HCT116 (cell line): ENCODE measurements around the gene SORL1. TPM values are rescaled to one million over a fixed set of nuclear protein-coding genes. Genes with fewer than 3 reads are reported as not detected.
A peak's percentile ranks its signal among the peaks of the same experiment; 100 is the strongest.

Experiments used
- ATAC-seq: fragments of 200-7000 bp; cut with Tn5 transposase; 2 replicates; pipeline ENCODE4 v1.9.1; 2020; ENCODE audit warnings: mild to moderate bottlenecking, moderate library complexity
- BruUV-seq: library from RNA; stranded (reverse); fragments of 400-500 nt; replicated peaks from 2 replicates; lab custom pipeline; 2021; lab: Mats Ljungman, UMichigan
- CTCF ChIA-PET: fragments of 300-600 bp; sonication (Branson Sonifier 250); formaldehyde crosslinking; loops from one replicate; lab custom pipeline; 2021; ENCODE audit warnings: antibody characterized with exemption; lab: Charles Lee
- POLR2A ChIA-PET: fragments of 300-600, 350-600 bp; sonication (Branson Sonifier 250); formaldehyde crosslinking; loops from one replicate; lab custom pipeline; 2021; ENCODE audit warnings: antibody characterized with exemption; lab: Charles Lee
- RAD21 ChIA-PET, 2 experiments: fragments of 300-600 bp; sonication (Branson Sonifier 250); formaldehyde crosslinking; loops; one replicate each; lab custom pipeline; 2023; ENCODE audit warnings: low total read pairs in 2 of 2; ENCODE audit not compliant: uncharacterized antibody in 2 of 2, unreplicated experiment in 2 of 2, low non-redundant PET in 1 of 2; lab: Charles Lee
- DNase-seq: peaks from one replicate; pipeline ENCODE4 v3.0.0-alpha.2; 2010; ENCODE audit warnings: low read depth, low spot score
- H2AFZ ChIP-seq: fragments of 200-600 bp; shearing (Covaris generic), sonication (generic); 2 replicates; pipeline ENCODE4 v1.6.1; 2017; ENCODE audit warnings: low read depth, mixed run types, mixed read lengths, antibody characterized with exemption, low read length; ENCODE audit not compliant: poor library complexity, severe bottlenecking
- H3K27ac ChIP-seq: 2 replicates; pipeline ENCODE4 v1.5.1; 2012; ENCODE audit warnings: low read depth, low read length
- H3K27me3 ChIP-seq: fragments of 200-600 bp; sonication (generic); 2 replicates; pipeline ENCODE4 v1.6.1; 2016; ENCODE audit warnings: mixed run types, low read length, mixed read lengths; ENCODE audit not compliant: insufficient read depth
- H3K36me3 ChIP-seq, 2 experiments: fragments of 200-500 bp in 1 of 2; fragments of 200-600 bp in 1 of 2; sonication (Bioruptor generic) in 1 of 2; sonication (generic) in 1 of 2; 2 replicates each; pipeline versions ENCODE4 v1.5.1 to v1.6.1; 2014 to 2016; ENCODE audit warnings: low read length in 2 of 2, inconsistent platforms in 1 of 2, mixed read lengths in 1 of 2, mixed run types in 1 of 2; ENCODE audit not compliant: insufficient read depth in 2 of 2, control insufficient read depth in 1 of 2
- H3K4me1 ChIP-seq, 2 experiments: fragments of 200-600 bp in 1 of 2; sonication (generic) in 1 of 2; 2 replicates each; pipeline versions ENCODE4 v1.5.1 to v1.6.1; 2012 to 2017; ENCODE audit warnings: low read length in 2 of 2, inconsistent platforms in 1 of 2, mild to moderate bottlenecking in 1 of 2, mixed read lengths in 1 of 2, mixed run types in 1 of 2, moderate library complexity in 1 of 2; ENCODE audit not compliant: insufficient read depth in 2 of 2, control insufficient read depth in 1 of 2
- H3K4me2 ChIP-seq: fragments of 200-600 bp; sonication (generic); 2 replicates; pipeline ENCODE4 v1.6.1; 2017; ENCODE audit warnings: mixed run types, low read length, mixed read lengths
- H3K4me3 ChIP-seq, 2 experiments: fragments of 200-600 bp in 1 of 2; sonication (generic) in 1 of 2; replicated peaks in 1 of 2; 2 replicates each; pipeline ENCODE4 v1.5.1; 2011 to 2016; ENCODE audit warnings: low read length in 2 of 2, control low read depth in 1 of 2, low read depth in 1 of 2, mild to moderate bottlenecking in 1 of 2, mixed read lengths in 1 of 2, mixed run types in 1 of 2
- H3K79me2 ChIP-seq: fragments of 200-600 bp; sonication (generic); 2 replicates; pipeline ENCODE4 v1.6.1; 2017; ENCODE audit warnings: mild to moderate bottlenecking, mixed run types, low read length, moderate library complexity, mixed read lengths; ENCODE audit not compliant: insufficient read depth
- H3K9ac ChIP-seq: fragments of 200-600 bp; sonication (generic); 2 replicates; pipeline ENCODE4 v1.6.1; 2016; ENCODE audit warnings: low read length, mixed read lengths
- H3K9me2 ChIP-seq: fragments of 200-600 bp; sonication (generic), shearing (Covaris generic); 2 replicates; pipeline ENCODE4 v1.6.1; 2017; ENCODE audit warnings: mixed run types, mild to moderate bottlenecking, moderate library complexity; ENCODE audit not compliant: insufficient read depth
- H3K9me3 ChIP-seq, 2 experiments: fragments of 200-500 bp in 1 of 2; fragments of 200-600 bp in 1 of 2; sonication (Bioruptor generic) in 1 of 2; sonication (generic) in 1 of 2; 2 replicates each; pipeline ENCODE4 v1.6.1; 2014 to 2017; ENCODE audit warnings: low read length in 2 of 2, mixed read lengths in 2 of 2, inconsistent platforms in 1 of 2, low read depth in 1 of 2, mild to moderate bottlenecking in 1 of 2, mixed run types in 1 of 2, moderate library complexity in 1 of 2; ENCODE audit not compliant: control insufficient read depth in 1 of 2, insufficient read depth in 1 of 2
- H4K20me1 ChIP-seq: fragments of 200-600 bp; sonication (generic), shearing (Covaris generic); 2 replicates; pipeline ENCODE4 v1.6.1; 2017; ENCODE audit warnings: mixed run types, mild to moderate bottlenecking, moderate library complexity; ENCODE audit not compliant: insufficient read depth
- ATF3 ChIP-seq: IDR thresholded peaks from 2 replicates; pipeline ENCODE4 v1.6.1; 2012
- CBX3 ChIP-seq: IDR thresholded peaks from 2 replicates; pipeline ENCODE4 v1.6.1; 2012; ENCODE audit warnings: low read depth
- CEBPB ChIP-seq: IDR thresholded peaks from 2 replicates; pipeline ENCODE4 v1.6.1; 2012; ENCODE audit warnings: low read depth
- CTCF ChIP-seq, 3 experiments: fragments of 200-600 bp in 1 of 3; sonication (generic) in 1 of 3; IDR thresholded peaks in 2 of 3; conservative IDR thresholded peaks in 1 of 3; 2 replicates each; pipeline ENCODE4 v1.5.1; 2012 to 2017; ENCODE audit warnings: low read depth in 2 of 3, low read length in 2 of 3, antibody characterized with exemption in 1 of 3, borderline replicate concordance in 1 of 3, control low read depth in 1 of 3, mild to moderate bottlenecking in 1 of 3, mixed read lengths in 1 of 3, mixed run types in 1 of 3, moderate library complexity in 1 of 3; ENCODE audit not compliant: insufficient read depth in 1 of 3
- EGR1 ChIP-seq: IDR thresholded peaks from 2 replicates; pipeline ENCODE4 v1.6.1; 2012; ENCODE audit warnings: low read depth
- ELF1 ChIP-seq: IDR thresholded peaks from 2 replicates; pipeline ENCODE4 v1.6.1; 2012; ENCODE audit warnings: low read depth, borderline replicate concordance
- EZH2phosphoT487 ChIP-seq: fragments of 200-600 bp; IDR thresholded peaks from 2 replicates; pipeline ENCODE4 v1.6.1; 2018; ENCODE audit warnings: antibody characterized with exemption, borderline replicate concordance
- FOSL1 ChIP-seq: IDR thresholded peaks from 2 replicates; pipeline ENCODE4 v1.6.1; 2012; ENCODE audit warnings: low read depth
- JUND ChIP-seq: IDR thresholded peaks from 2 replicates; pipeline ENCODE4 v1.6.1; 2012
- MAX ChIP-seq: IDR thresholded peaks from 2 replicates; pipeline ENCODE4 v1.6.1; 2012
- RAD21 ChIP-seq: IDR thresholded peaks from 2 replicates; pipeline ENCODE4 v1.6.1; 2012; ENCODE audit warnings: low read depth, mild to moderate bottlenecking
- SP1 ChIP-seq: IDR thresholded peaks from 2 replicates; pipeline ENCODE4 v1.6.1; 2012; ENCODE audit warnings: low read depth
- YY1 ChIP-seq: IDR thresholded peaks from 2 replicates; pipeline ENCODE4 v1.6.1; 2011; ENCODE audit warnings: low read length, low read depth, moderate library complexity, mild to moderate bottlenecking; ENCODE audit not compliant: insufficient replicate concordance; ENCODE audit errors: extremely low read depth
- ZFX ChIP-seq: fragments of 450-650 bp; IDR thresholded peaks from 2 replicates; pipeline ENCODE4 v1.6.1; 2017
- intact Hi-C: fragments of 100-400 bp; cut with micrococcal nuclease; formaldehyde crosslinking; loops from 2 replicates; pipeline ENCODE4 v1.10.0; 2022
- total RNA-seq: library from RNA; stranded (reverse); gene quantifications from one replicate; pipeline ENCODE4 v1.2.1, GENCODE V29; 2021; ENCODE audit not compliant: unreplicated experiment
- TF ChIP-seq, protein P1 (sequence below): IDR thresholded peaks from 2 replicates; pipeline ENCODE4 v1.6.1; 2012; ENCODE audit warnings: low read depth
- TF ChIP-seq, protein P2 (sequence below): IDR thresholded peaks from 2 replicates; pipeline ENCODE4 v1.6.1; 2011; ENCODE audit warnings: mild to moderate bottlenecking, low read length, moderate library complexity; ENCODE audit not compliant: insufficient replicate concordance; ENCODE audit errors: extremely low read depth

Gene SORL1
- total RNA-seq, 1 experiment from 2014 or later = 17.4 TPM

GRCh38 chr11:121467471-121467870 is 15.4 kb downstream of the SORL1 start:
- Histone ChIP-seq H4K20me1 (no peaks in the 10 kb centered on the region), H3K27ac (peak overlapping the region; percentile 78), H2AFZ (no peak overlapping the region), H3K9me2 (no peaks in the 10 kb centered on the region), H3K27me3 (no peaks in the 10 kb centered on the region), H3K9ac (peak overlapping the region; percentile 57), H3K4me2 (peak overlapping the region; percentile 66), H3K36me3 (no peaks in the 10 kb centered on the region), H3K9me3 (no peaks in the 10 kb centered on the region), H3K79me2 (no peaks in the 10 kb centered on the region), H3K4me3 (peak overlapping the region; percentile 31 to 51), H3K4me1 (peaks cover 48 to 56% of the 10 kb centered on the region in 2 experiments)
- ATAC-seq (no peak), DNase-seq (no peak)
- ChIA-PET CTCF (no interaction called here), RAD21 (no interaction called here), POLR2A (interaction anchor here (0.7 to 2.0 kb wide), 4 partner anchors 11 to 24 kb away, joined by 3 to 8 read pairs (median 4); partner anchors contain the start of gene SORL1-AS1)
- TF ChIP-seq EZH2phosphoT487 (no peak), YY1 (no peak), EGR1 (no peak), ELF1 (no peak), SP1 (no peak), ATF3 (no peak), CEBPB (no peak), ZFX (no peak), RAD21 (no peak), JUND (no peak), CTCF (IDR thresholded peaks at IDR 0.05 in 2 of 3, conservative IDR thresholded peaks at IDR 0.05 in 1 of 3; ENCODE audit: borderline replicate concordance in 1 of 3, insufficient read depth in 1 of 3, low read depth in 2 of 3, low read length in 2 of 3) (no peak), MAX (no peak), FOSL1 (no peak), CBX3 (no peak)
- TF ChIP-seq, protein P1, sequence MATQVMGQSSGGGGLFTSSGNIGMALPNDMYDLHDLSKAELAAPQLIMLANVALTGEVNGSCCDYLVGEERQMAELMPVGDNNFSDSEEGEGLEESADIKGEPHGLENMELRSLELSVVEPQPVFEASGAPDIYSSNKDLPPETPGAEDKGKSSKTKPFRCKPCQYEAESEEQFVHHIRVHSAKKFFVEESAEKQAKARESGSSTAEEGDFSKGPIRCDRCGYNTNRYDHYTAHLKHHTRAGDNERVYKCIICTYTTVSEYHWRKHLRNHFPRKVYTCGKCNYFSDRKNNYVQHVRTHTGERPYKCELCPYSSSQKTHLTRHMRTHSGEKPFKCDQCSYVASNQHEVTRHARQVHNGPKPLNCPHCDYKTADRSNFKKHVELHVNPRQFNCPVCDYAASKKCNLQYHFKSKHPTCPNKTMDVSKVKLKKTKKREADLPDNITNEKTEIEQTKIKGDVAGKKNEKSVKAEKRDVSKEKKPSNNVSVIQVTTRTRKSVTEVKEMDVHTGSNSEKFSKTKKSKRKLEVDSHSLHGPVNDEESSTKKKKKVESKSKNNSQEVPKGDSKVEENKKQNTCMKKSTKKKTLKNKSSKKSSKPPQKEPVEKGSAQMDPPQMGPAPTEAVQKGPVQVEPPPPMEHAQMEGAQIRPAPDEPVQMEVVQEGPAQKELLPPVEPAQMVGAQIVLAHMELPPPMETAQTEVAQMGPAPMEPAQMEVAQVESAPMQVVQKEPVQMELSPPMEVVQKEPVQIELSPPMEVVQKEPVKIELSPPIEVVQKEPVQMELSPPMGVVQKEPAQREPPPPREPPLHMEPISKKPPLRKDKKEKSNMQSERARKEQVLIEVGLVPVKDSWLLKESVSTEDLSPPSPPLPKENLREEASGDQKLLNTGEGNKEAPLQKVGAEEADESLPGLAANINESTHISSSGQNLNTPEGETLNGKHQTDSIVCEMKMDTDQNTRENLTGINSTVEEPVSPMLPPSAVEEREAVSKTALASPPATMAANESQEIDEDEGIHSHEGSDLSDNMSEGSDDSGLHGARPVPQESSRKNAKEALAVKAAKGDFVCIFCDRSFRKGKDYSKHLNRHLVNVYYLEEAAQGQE = no peak
- TF ChIP-seq, protein P2, sequence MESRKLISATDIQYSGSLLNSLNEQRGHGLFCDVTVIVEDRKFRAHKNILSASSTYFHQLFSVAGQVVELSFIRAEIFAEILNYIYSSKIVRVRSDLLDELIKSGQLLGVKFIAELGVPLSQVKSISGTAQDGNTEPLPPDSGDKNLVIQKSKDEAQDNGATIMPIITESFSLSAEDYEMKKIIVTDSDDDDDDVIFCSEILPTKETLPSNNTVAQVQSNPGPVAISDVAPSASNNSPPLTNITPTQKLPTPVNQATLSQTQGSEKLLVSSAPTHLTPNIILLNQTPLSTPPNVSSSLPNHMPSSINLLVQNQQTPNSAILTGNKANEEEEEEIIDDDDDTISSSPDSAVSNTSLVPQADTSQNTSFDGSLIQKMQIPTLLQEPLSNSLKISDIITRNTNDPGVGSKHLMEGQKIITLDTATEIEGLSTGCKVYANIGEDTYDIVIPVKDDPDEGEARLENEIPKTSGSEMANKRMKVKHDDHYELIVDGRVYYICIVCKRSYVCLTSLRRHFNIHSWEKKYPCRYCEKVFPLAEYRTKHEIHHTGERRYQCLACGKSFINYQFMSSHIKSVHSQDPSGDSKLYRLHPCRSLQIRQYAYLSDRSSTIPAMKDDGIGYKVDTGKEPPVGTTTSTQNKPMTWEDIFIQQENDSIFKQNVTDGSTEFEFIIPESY = no peak
- no TSS peak for BruUV-seq
- intact Hi-C loops = no loop called here
